Hindlimb muscle (tissue), 1 donor: ENCODE measurements around the gene RELT. TPM values are rescaled to one million over a fixed set of nuclear protein-coding genes. Genes with fewer than 3 reads are reported as not detected.
A peak's percentile ranks its signal among the peaks of the same experiment; 100 is the strongest.

Experiments
- DNase-seq: peaks from one replicate; pipeline ENCODE4 v3.0.0-alpha.2; 2013
- polyA plus RNA-seq: library from polyadenylated mRNA; unstranded; fragments of 120-200 nt; gene quantifications from one replicate; pipeline ENCODE4 v1.2.1, GENCODE V29; 2013; ENCODE audit not compliant: insufficient read length

The RELT gene
- polyA plus RNA-seq, 1 donor = 3.6 TPM

- DNase-seq = no peak
Observed at GRCh38 chr11:73392108-73393010, 16.2 kb downstream of the RELT start.

- DNase-seq = no peak
Observed at GRCh38 chr11:73393011-73393380, 16.8 kb downstream of the RELT start.

- DNase-seq = peak; percentile 74
Observed at GRCh38 chr11:73393479-73394415, 17.5 kb downstream of the RELT start.

- DNase-seq = no peak
Observed at GRCh38 chr11:73394416-73395296, 18.5 kb downstream of the RELT start.

GRCh38 chr11:73395297-73396208 is 19.4 kb downstream of the RELT start:
- DNase-seq = no peak

- no peak for DNase-seq
Observed at GRCh38 chr11:73396251-73396930, 20.2 kb downstream of the RELT start.

- DNase-seq = no peak
Observed at GRCh38 chr11:73396985-73397384, 20.8 kb downstream of the RELT start.

- no peak for DNase-seq
Observed at GRCh38 chr11:73397468-73398131, 21.4 kb downstream of the RELT start.

GRCh38 chr11:73398132-73398526 is 21.9 kb downstream of the RELT start:
- no peak for DNase-seq

GRCh38 chr11:73398721-73399120 is 22.5 kb downstream of the RELT start:
- no peak for DNase-seq

- no peak for DNase-seq
Observed at GRCh38 chr11:73399159-73399590, 23.0 kb downstream of the RELT start.

- no peak for DNase-seq
Observed at GRCh38 chr11:73399636-73400035, 23.4 kb downstream of the RELT start.

- no peak for DNase-seq
Observed at GRCh38 chr11:73400293-73400692, 24.1 kb downstream of the RELT start.

- DNase-seq = no peak
Observed at GRCh38 chr11:73401217-73401923, 25.2 kb downstream of the RELT start.

- DNase-seq = no peak
Observed at GRCh38 chr11:73401924-73402833, 26.0 kb downstream of the RELT start.

GRCh38 chr11:73402834-73403185 is 26.6 kb downstream of the RELT start:
- DNase-seq = no peak

GRCh38 chr11:73403541-73403940 is 27.3 kb downstream of the RELT start:
- no peak for DNase-seq

- no peak for DNase-seq
Observed at GRCh38 chr11:73404048-73404447, 27.8 kb downstream of the RELT start.
